CD14-positive monocyte (primary cell): ENCODE measurements around the gene CDK15. TPM values are rescaled to one million over a fixed set of nuclear protein-coding genes. Genes with fewer than 3 reads are reported as not detected.

Source experiments
- DNase-seq, 3 donors: peaks; one replicate each; pipeline ENCODE4 v3.0.0-alpha.2; 2011 to 2022
- H2AFZ ChIP-seq: 2 replicates; pipeline ENCODE4 v1.6.0; 2012; ENCODE audit warnings: mild to moderate bottlenecking, low read depth, low read length, inconsistent platforms; ENCODE audit not compliant: insufficient read depth, poor library complexity, severe bottlenecking
- H3K27ac ChIP-seq, 2 donors: 1 replicate in 1 of 2; 2 replicates in 1 of 2; pipeline ENCODE4 v1.5.1; 2012 to 2013; ENCODE audit warnings: low read length in 2 of 2, control low read depth in 1 of 2, inconsistent platforms in 1 of 2, low read depth in 1 of 2, mild to moderate bottlenecking in 1 of 2
- H3K27me3 ChIP-seq, 2 donors: one replicate each; pipeline versions ENCODE4 v1.6.0 to v1.6.1; 2011 to 2013; ENCODE audit warnings: low read length in 2 of 2; ENCODE audit not compliant: control insufficient read depth in 2 of 2, insufficient read depth in 2 of 2
- H3K36me3 ChIP-seq, 2 donors: replicated peaks in 1 of 2; 1 replicate in 1 of 2; 2 replicates in 1 of 2; pipeline versions ENCODE4 v1.5.1 to v1.6.1; 2012 to 2013; ENCODE audit warnings: low read length in 2 of 2, control low read depth in 1 of 2, inconsistent platforms in 1 of 2, mild to moderate bottlenecking in 1 of 2; ENCODE audit not compliant: insufficient read depth in 2 of 2, control insufficient read depth in 1 of 2
- H3K4me1 ChIP-seq, 2 donors: 1 replicate in 1 of 2; 2 replicates in 1 of 2; pipeline versions ENCODE4 v1.5.1 to v1.6.1; 2012 to 2013; ENCODE audit warnings: low read length in 2 of 2, control low read depth in 1 of 2, inconsistent platforms in 1 of 2, mild to moderate bottlenecking in 1 of 2, moderate library complexity in 1 of 2; ENCODE audit not compliant: insufficient read depth in 2 of 2, control insufficient read depth in 1 of 2
- H3K4me2 ChIP-seq: replicated peaks from 2 replicates; pipeline ENCODE3; 2012; ENCODE audit warnings: low read length, moderate library complexity, mild to moderate bottlenecking; ENCODE audit not compliant: poor library complexity, severe bottlenecking; ENCODE audit errors: extremely low read depth
- H3K4me3 ChIP-seq, 3 experiments: fragments of 200-600 bp in 1 of 3; sonication (generic) in 1 of 3; replicated peaks in 1 of 3; 1 replicate in 2 of 3; 2 replicates in 1 of 3; pipeline ENCODE4 v1.5.1; 2011 to 2013; ENCODE audit warnings: low read length in 3 of 3, mild to moderate bottlenecking in 3 of 3, control low read depth in 2 of 3, low read depth in 2 of 3, inconsistent platforms in 1 of 3, moderate library complexity in 1 of 3
- H3K79me2 ChIP-seq: 2 replicates; pipeline ENCODE4 v1.6.0; 2012; ENCODE audit warnings: mild to moderate bottlenecking, control low read depth, inconsistent platforms, low read length, moderate library complexity; ENCODE audit not compliant: insufficient read depth
- H3K9ac ChIP-seq: 2 replicates; pipeline ENCODE4 v1.6.0; 2017; ENCODE audit warnings: low read length, mild to moderate bottlenecking; ENCODE audit not compliant: insufficient read depth, poor library complexity, severe bottlenecking
- H3K9me3 ChIP-seq, 2 donors: replicated peaks in 1 of 2; 1 replicate in 1 of 2; 2 replicates in 1 of 2; pipeline versions ENCODE4 v1.5.1 to v1.6.1; 2012 to 2013; ENCODE audit warnings: low read length in 2 of 2, control low read depth in 1 of 2; ENCODE audit not compliant: control insufficient read depth in 1 of 2, insufficient read depth in 1 of 2
- H4K20me1 ChIP-seq: 2 replicates; pipeline ENCODE4 v1.6.0; 2012; ENCODE audit warnings: mild to moderate bottlenecking, low read length, control low read depth, moderate library complexity; ENCODE audit not compliant: insufficient read depth
- H3K27ac Mint-ChIP-seq, 7 donors: one replicate each; pipeline ENCODE4 v1.8.0; 2020; ENCODE audit warnings: mild to moderate bottlenecking in 7 of 7, mixed read lengths in 7 of 7, moderate library complexity in 6 of 7, inconsistent platforms in 2 of 7
- H3K27me3 Mint-ChIP-seq, 3 donors: one replicate each; pipeline ENCODE4 v1.8.0; 2021 to 2022; ENCODE audit warnings: low read depth in 3 of 3, mild to moderate bottlenecking in 3 of 3, mixed read lengths in 3 of 3, moderate library complexity in 3 of 3, inconsistent platforms in 1 of 3
- H3K36me3 Mint-ChIP-seq, 2 donors: one replicate each; pipeline ENCODE4 v1.8.0; 2020; ENCODE audit warnings: mixed read lengths in 2 of 2, inconsistent platforms in 1 of 2, mild to moderate bottlenecking in 1 of 2
- H3K4me1 Mint-ChIP-seq: one replicate; pipeline ENCODE4 v1.8.0; 2020; ENCODE audit warnings: mild to moderate bottlenecking, mixed read lengths
- H3K4me3 Mint-ChIP-seq, 2 donors: one replicate each; pipeline ENCODE4 v1.8.0; 2020; ENCODE audit warnings: mild to moderate bottlenecking in 2 of 2, mixed read lengths in 2 of 2, moderate library complexity in 1 of 2
- H3K9me3 Mint-ChIP-seq, 7 donors: one replicate each; pipeline ENCODE4 v1.8.0; 2020 to 2022; ENCODE audit warnings: mixed read lengths in 7 of 7, mild to moderate bottlenecking in 6 of 7, moderate library complexity in 6 of 7, inconsistent platforms in 2 of 7
- CTCF ChIP-seq: fragments of 200-600 bp; IDR thresholded peaks from one replicate; pipeline ENCODE4 v1.8.0; 2022; ENCODE audit warnings: antibody characterized with exemption, mild to moderate bottlenecking
- WGBS: methylation state at CpG from one replicate; pipeline ENCODE4 v1.1.5; 2013; ENCODE audit warnings: missing lambda C conversion rate; ENCODE audit not compliant: insufficient coverage; 5-methylcytosine and 5-hydroxymethylcytosine counted together
- intact Hi-C, 2 donors: fragments of 100-400 bp; cut with micrococcal nuclease; formaldehyde crosslinking; loops; one replicate each; pipeline versions ENCODE4 v1.15.0 to v1.15.1; 2023
- polyA plus RNA-seq, 3 donors: library from polyadenylated mRNA; depleted of rRNA in 1 of 3; unstranded in 2 of 3; stranded (reverse) in 1 of 3; fragments of 300-500 nt in 2 of 3; fragments of >200 nt in 1 of 3; fragmentation: Illumina TruSeq in 2 of 3; gene quantifications; 1 replicate in 2 of 3; 2 replicates in 1 of 3; pipeline ENCODE4 v1.2.3, GENCODE V29; 2012 to 2021

CDK15 gene
- polyA plus RNA-seq, 3 donors, result not detected

GRCh38 chr2:201900362-201900761, 94.0 kb downstream of the CDK15 start:
- H3K27ac Mint-ChIP-seq, result no peak overlapping the region
- Histone ChIP-seq H3K4me1 (no peaks in the 10 kb centered on the region), H3K9ac (no peak overlapping the region), H4K20me1 (no peaks in the 10 kb centered on the region), H3K4me3 (no peak overlapping the region), H3K9me3 (no peaks in the 10 kb centered on the region), H2AFZ (no peak overlapping the region), H3K36me3 (no peaks in the 10 kb centered on the region), H3K4me2 (no peak overlapping the region), H3K27ac (no peak overlapping the region), H3K79me2 (no peaks in the 10 kb centered on the region), H3K27me3 (peaks cover 0 to 2% of the 10 kb centered on the region in 2 donors)
- no peak for DNase-seq
- H3K9me3 Mint-ChIP-seq, result peaks cover 0 to 2% (median 0%) of the 10 kb centered on the region in 7 donors
- no peak overlapping the region for H3K4me3 Mint-ChIP-seq
- H3K4me1 Mint-ChIP-seq, result peaks cover 8% of the 10 kb centered on the region
- TF ChIP-seq CTCF, result no peak
- WGBS, result no CpG with 5 or more reads among the region's 2 CpGs
- peaks cover 3 to 6% (median 4%) of the 10 kb centered on the region in 3 donors for H3K27me3 Mint-ChIP-seq
- intact Hi-C loops, result no loop called here
- no peaks in the 10 kb centered on the region for H3K36me3 Mint-ChIP-seq

- Histone ChIP-seq H3K4me2 (no peak overlapping the region), H3K9ac (no peak overlapping the region)
These were observed 95.4 kb downstream of the CDK15 start for GRCh38 chr2:201901786-201902185.

More at GRCh38 chr2:201901786-201902185, 95.4 kb downstream of the CDK15 start:
- Histone ChIP-seq H3K4me3 (no peak overlapping the region), H3K36me3 (no peaks in the 10 kb centered on the region), H3K27ac (no peak overlapping the region), H4K20me1 (no peaks in the 10 kb centered on the region), H2AFZ (no peak overlapping the region), H3K4me1 (no peaks in the 10 kb centered on the region), H3K79me2 (no peaks in the 10 kb centered on the region), H3K27me3 (peaks cover 0 to 2% of the 10 kb centered on the region in 2 donors), H3K9me3 (no peaks in the 10 kb centered on the region)
- Mint-ChIP-seq H3K9me3 (peaks cover 0 to 2% (median 0%) of the 10 kb centered on the region in 7 donors), H3K4me1 (peaks cover 8% of the 10 kb centered on the region), H3K27me3 (peaks cover 4 to 6% (median 4%) of the 10 kb centered on the region in 3 donors), H3K4me3 (peak overlapping the region; percentile 21 to 85), H3K36me3 (no peaks in the 10 kb centered on the region), H3K27ac (no peak overlapping the region)
- DNase-seq, result peak in 1 of 3 donors; percentile 20
- intact Hi-C loops, result no loop called here
- TF ChIP-seq CTCF, result no peak
- 0% methylated on average over 4 of the region's 8 CpGs for WGBS
